Epidermal melanocyte (primary cell): Measurements from ENCODE around the gene REG3G.
"Not testable (repeated sequence)": the region's sequence is repeated elsewhere in the genome, so short reads cannot be mapped to it uniquely, and the experiment has no call there.

ENCODE experiments used
- DNase-seq: peaks from one replicate; pipeline ENCODE4 v3.0.0; 2011; ENCODE audit warnings: low spot score; ENCODE audit not compliant: insufficient read length

The REG3G gene

DNA sequence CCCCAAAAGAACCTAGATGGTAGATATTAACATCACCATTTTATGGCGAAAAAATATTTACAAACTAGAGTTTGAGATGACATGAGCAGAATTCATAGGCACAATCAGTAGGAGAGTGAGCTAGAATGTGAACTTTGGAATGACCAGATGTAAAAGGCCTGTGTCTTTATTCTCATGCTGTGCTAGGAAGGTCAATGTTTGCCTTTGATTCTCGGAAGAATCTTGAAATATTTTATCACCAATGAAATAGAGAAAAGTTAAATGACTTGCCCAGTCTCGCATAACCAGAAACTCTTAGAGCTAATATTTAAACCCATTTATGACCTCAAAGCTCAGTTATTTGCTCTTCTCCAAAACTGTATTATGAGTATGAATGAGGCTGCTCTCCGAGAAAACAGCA is 9.2 kb upstream of the REG3G start:
- no peak for DNase-seq

DNA sequence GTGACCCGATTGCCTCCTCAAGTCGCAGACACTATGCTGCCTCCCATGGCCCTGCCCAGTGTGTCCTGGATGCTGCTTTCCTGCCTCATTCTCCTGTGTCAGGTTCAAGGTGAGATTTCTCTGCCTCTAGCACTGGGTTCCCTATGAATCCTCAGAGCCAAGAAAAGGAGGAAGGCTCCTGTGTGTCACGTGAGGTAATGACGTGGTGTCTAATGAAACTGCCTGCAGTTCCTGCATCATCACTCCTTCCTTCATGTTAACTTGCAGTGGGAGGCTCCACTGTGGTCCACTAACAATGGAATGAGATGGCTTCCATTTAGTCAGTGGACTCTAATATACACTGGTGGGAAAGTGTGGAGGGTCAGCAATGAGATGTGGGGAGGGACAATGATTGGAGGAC is 559 bp downstream of the REG3G start:
- no peak for DNase-seq

DNA sequence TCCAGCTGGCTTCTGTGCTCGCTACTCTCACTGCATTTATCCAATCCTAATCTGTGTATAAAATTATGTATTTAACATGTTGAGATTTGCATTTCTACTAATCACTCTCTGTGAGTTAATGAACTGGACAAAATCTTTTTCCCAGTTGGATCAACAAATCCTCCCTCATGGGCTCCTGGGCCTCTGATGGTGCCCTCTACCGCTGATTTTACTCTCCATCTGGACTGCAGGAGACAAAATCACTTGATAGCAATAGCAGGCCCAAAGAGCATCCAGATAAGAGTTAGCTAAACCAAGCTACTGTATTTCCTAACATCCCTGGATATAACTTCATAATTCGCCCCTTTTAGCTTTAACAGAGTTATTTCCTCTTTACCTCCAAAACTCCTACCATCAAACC is 14.4 kb downstream of the REG3G start:
- no peak for DNase-seq

DNA sequence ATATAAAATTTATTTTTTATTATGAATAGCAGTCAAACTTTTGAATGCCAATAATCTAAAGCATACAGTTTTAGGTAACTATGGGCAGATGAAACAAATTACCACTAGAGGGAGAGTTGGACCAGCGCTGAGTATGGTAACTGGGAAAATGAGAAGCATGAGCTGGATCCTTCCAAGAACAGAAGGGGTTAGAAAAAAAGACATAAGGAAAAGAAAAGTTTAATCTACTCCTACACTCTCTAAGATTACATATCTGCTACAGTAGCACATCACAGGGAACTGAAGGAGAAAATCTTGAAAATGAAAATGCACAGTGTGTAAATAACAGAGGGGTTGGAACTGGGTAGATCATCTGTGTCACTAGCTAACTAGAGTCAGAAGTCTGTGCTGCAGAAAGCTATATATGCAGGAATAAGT is 15.5 kb downstream of the REG3G start:
- DNase-seq: no peak

DNA sequence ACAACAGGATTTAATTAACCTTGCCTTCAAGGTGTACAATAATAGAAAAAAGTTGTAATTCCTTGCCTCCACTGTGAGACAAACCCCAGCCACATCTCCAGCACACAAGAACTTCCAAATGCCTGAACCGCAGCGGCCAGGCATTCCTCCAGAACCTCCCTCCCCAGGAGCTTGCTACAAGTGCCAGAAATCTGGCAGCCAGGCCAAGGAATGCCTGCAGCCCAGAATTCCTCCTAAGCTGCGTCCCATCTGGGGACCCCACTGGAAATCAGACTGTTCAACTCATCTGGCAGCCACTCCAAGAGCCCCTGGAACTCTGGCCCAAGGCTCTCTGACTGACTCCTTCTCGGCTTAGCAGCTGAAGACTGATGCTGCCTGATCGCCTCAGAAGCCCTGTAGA is 28.0 kb downstream of the REG3G start:
- DNase-seq: not testable (repeated sequence)

DNA sequence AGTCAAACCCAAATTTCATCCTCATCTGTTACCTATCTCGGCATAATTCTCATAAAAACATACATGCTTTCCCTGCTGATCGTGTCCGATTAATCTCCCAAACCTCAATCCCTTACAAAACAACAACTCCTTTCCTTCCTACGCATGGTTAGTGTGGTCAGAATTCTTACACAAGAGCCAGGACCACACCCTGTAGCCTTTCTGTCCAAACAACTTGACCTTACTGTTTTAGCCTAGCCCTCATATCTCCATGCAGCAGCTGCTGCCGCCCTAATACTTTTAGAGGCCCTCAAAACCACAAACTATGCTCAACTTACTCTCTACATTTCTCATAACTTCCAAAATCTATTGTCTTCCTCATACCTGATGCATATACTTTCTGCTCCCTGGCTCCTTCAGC is 29.3 kb downstream of the REG3G start:
- not testable (repeated sequence) for DNase-seq

DNA sequence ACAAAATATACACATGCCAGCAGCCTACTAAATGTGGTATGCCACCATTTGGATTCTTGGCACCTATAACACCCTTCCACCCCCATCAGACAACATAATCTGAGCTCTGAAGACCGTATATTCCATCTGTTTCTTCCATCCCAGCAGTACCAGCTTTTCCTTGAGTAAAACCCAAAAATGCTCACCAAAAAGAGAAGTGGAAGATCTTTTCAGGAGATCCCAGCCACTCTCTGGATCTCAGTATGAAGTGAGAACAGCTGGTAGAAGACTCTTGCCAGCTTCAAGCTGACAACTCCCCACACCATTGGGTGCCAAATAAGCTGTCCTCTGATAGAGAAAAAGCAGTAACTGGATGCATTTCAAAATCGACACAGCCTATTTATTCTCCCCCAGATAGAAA is 39.7 kb downstream of the REG3G start:
- no peak for DNase-seq

DNA sequence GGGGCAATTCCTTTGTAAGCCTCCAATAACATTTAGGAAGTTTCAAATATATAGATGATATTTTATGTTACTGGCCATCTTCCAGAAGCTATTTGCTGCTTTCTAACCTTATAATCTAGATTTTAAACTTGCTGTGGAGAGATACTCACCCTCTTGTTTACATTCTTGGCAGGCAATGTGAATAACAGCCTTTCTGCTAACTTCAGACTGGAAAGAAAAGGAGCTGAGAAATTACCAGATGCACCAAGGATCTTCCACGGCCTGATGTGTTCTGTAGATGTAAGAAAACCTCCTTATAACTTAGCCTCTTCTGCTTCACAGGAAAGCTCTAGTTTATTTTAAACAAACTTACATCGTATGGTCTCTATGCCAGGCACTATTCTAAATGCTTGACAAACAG is 45.6 kb downstream of the REG3G start:
- no peak for DNase-seq
